ENCODE measurements around the gene VSIR. TPM values are rescaled to one million over a fixed set of nuclear protein-coding genes. Genes with fewer than 3 reads are reported as not detected.

Gene VSIR
- total RNA-seq, 1 donor from 2014 or later = 115 TPM

DNA sequence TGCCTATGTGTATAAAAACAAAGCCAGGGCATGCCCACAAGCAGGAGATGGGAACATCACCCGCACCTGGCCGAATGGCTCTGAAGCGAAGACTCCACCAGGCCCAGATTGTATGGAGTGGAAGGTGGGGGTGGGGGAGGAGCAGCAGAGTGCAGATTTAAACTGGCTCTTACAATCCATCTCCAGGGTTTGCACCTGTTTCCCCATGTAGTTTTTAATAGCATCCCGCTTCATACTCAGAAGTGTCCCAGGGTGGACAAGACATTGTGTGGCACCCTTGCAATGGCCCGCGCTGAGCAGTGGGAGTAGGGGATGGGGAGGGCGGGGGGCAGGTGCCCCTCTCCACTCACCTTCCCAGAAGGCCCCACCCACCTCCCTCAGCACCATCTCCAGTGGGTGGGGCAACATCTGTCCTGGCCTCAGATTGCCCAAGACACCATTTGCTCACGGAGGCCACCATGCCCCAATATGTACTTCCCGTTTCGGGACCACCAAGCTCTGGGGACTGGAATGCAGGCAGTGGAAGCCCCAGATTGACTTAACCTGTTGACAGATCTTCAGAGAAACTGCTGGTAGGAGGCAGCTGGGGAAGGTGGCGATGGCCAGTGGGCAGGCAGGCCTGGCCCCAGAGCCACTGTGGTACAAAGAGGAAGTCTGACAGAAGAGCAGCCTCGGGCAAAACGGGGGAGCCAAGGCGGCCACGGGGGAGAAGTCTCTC is 23.0 kb downstream of the VSIR start:
- Mint-ChIP-seq H3K4me1 (ENCODE audit: low read depth) (peaks cover 95% of the 10 kb centered on the region), H3K36me3 (ENCODE audit: low read depth) (peaks cover 66% of the 10 kb centered on the region), H3K27me3 (ENCODE audit: insufficient read depth) (no peaks in the 10 kb centered on the region), H3K9me3 (no peaks in the 10 kb centered on the region), H3K27ac (peak overlapping the region; percentile 99), H3K4me3 (peak overlapping the region; percentile 35)
- DNase-seq (ENCODE audit: low spot score) = no peak
- intact Hi-C loops (cut with micrococcal nuclease) = no loop called here

DNA sequence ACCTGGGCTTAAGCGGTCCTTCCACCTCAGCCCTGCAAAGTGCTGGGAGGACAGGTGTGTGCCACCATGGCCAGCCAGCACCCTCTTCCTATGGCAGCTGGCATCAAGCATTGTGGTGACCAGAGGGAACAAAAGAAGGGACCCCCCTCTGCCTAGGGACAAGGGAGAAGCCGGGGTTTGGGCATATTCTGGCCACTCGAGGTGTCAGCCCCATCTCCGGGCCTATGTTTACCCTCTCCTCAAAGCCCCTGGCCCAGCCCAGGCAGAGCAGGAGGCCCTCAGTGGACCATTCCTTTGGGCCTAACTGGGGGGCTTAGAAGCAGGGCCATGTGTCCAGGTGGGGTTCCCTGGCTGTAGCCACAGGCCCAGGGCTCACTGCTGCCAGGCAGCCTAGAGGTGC is 23.9 kb downstream of the VSIR start:
- Mint-ChIP-seq H3K4me3 (peak overlapping the region; percentile 76), H3K36me3 (ENCODE audit: low read depth) (peaks cover 60% of the 10 kb centered on the region)
- intact Hi-C loops (cut with micrococcal nuclease) = no loop called here

DNA sequence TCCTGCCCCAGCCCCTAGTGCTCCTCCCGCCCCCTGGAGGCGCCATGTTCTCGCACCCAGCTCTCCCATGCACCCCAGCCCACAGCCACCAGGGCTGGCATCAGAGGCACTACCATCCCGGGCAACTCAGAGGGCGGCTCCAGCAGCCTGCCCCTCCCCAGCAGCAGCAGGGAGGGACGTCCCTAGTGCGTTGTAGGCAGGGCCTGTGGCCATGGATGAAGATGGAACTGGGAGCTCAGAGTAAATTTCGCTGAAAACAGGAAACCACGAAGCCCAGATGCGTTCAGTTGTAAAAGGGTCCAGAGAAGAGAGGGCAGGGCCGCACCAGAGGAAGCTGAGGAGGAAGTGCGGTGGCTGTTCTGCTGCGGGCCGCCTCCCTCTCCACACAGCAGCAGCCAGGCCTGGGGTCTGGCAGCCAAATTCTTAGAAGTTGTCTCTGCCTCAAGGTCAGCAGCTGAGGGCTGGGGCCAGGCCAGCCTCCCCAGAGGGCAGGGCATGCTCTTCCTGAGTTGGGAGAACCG is 24.6 kb downstream of the VSIR start:
- Mint-ChIP-seq H3K9me3 (no peaks in the 10 kb centered on the region), H3K36me3 (ENCODE audit: low read depth) (peaks cover 54% of the 10 kb centered on the region), H3K27me3 (ENCODE audit: insufficient read depth) (no peaks in the 10 kb centered on the region), H3K4me3 (peak overlapping the region; percentile 76), H3K4me1 (ENCODE audit: low read depth) (peaks cover 95% of the 10 kb centered on the region), H3K27ac (peak overlapping the region; percentile 99)
- DNase-seq (ENCODE audit: low spot score) = peak; percentile 79
- intact Hi-C loops (cut with micrococcal nuclease) = loop anchor here (1.0 kb wide), 5 partner anchors 8 to 25 kb away; partner anchors contain the start of gene VSIR

More for the DNA sequence above, 23.9 kb downstream of the VSIR start:
- H3K9me3 Mint-ChIP-seq = no peaks in the 10 kb centered on the region
- peak overlapping the region; percentile 99 for H3K27ac Mint-ChIP-seq
- peaks cover 95% of the 10 kb centered on the region for H3K4me1 Mint-ChIP-seq (ENCODE audit: low read depth)
- no peak for DNase-seq (ENCODE audit: low spot score)
- H3K27me3 Mint-ChIP-seq (ENCODE audit: insufficient read depth) = no peaks in the 10 kb centered on the region

DNA sequence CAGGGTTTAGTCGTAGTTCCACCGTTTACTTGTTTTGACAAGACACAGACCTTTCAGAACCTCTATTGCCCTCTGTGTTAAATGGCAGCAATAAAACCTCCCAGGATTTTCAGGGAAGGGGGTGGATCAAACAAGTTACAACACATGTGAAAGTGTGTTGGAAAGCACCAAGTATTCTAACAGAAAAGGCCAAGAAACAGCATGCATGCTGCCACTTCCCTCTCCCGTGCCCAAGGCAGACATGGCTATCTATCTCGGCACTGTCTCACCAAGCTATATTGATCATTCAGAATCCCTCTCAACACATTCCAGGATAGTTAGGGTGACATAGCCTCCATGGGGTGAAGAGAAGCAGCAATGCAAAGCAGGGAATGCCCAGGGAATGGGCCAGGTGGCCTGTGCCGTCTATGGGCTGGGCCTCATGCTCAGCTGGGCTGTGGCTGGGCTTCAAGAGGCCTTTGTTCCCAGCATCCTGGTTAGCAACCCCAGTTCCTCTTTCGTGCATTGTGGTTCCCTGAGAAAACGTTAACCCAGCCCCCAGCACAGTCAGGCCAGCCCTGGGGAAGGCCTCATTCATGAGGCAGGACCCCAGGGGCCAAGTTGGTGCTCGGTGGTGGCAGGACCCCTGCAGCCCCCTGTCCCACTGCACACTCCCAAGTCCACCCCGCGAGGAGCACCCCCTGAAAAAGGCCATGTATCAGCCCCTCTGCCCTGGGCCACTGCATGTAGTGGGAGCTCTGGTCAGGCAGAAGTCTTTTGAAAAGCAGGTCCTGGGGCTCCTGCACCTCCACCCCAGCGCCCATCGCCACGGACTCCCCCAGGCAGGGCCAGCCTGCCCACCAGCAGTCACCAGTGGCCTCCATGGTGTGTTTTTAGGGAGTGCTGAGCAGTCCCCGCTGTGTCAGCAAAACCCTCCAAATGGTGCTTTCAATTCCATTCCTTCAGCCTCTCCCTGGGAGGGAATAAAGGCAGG is 25.5 kb downstream of the VSIR start:
- Mint-ChIP-seq H3K4me1 (ENCODE audit: low read depth) (peaks cover 95% of the 10 kb centered on the region), H3K27me3 (ENCODE audit: insufficient read depth) (no peaks in the 10 kb centered on the region), H3K4me3 (peak overlapping the region; percentile 45), H3K9me3 (peaks cover 2% of the 10 kb centered on the region), H3K27ac (peak overlapping the region; percentile 99), H3K36me3 (ENCODE audit: low read depth) (peaks cover 47% of the 10 kb centered on the region)
- intact Hi-C loops (cut with micrococcal nuclease) = loop anchor here (1.0 kb wide), 5 partner anchors 8 to 25 kb away; partner anchors contain the start of gene VSIR
- DNase-seq (ENCODE audit: low spot score) = no peak

DNA sequence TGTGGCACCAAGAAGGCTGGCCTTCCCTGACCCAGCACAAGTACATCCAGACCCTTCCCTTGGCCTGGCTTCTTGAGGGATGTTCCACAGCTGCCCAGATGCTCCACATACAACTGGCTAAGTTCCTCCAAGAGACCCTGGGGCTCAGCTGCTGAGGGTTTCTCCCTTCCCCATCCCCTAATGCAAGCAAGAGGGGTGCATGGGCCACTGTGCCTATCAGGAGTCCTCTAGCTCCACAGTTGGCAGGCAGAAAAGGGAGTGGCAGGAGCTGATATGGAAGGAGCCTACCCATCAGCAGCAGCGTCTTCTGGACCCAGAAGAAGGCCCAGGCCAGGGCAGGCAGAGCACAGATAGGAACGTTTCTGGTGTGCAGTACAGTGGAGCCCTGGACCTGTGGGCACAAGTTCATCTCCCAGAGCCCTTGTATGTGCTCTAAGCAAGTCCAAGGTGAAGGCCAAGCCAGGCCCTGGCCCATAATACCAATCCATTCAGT is 26.2 kb downstream of the VSIR start:
- Mint-ChIP-seq H3K4me1 (ENCODE audit: low read depth) (peaks cover 95% of the 10 kb centered on the region), H3K36me3 (ENCODE audit: low read depth) (peaks cover 44% of the 10 kb centered on the region), H3K27ac (peak overlapping the region; percentile 99), H3K27me3 (ENCODE audit: insufficient read depth) (no peaks in the 10 kb centered on the region), H3K4me3 (peak overlapping the region; percentile 45), H3K9me3 (peaks cover 9% of the 10 kb centered on the region)
- DNase-seq (ENCODE audit: low spot score) = no peak
- intact Hi-C loops (cut with micrococcal nuclease) = no loop called here

DNA sequence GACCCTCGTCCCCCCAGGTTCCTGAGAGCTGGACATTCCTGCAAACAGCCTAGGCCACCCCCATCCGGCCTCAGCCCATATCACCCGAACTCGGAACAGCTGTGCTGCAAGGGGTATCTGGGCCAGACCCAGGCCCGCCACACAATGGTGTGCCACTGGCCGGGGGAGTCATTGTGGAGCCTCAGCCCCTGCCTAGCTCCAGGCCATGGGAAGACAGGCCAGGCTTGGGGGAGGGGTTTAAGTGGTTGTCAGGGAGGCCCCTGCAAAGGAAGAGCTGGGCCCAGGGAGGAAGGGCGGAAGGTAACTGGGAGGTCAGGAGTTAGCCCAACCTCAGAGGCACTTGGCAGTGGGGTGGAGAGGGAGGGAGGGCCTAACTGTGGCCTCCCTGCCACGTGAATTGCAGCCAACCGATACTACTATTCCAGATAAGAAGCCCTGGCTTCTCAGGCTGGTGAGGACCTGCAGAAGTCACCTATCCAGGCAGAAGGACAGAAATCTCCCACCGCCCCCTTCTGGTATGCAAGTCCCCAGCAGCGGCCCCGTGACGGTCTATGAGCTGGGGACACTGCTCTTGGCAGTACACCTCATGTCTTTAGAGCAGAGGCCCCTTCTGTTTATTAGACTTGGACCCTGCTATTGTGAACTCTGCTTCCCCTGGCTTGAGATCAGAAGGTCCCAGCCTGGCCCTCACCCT is 26.8 kb downstream of the VSIR start:
- Mint-ChIP-seq H3K36me3 (ENCODE audit: low read depth) (peaks cover 39% of the 10 kb centered on the region), H3K9me3 (peaks cover 10% of the 10 kb centered on the region), H3K27ac (peak overlapping the region; percentile 99), H3K27me3 (ENCODE audit: insufficient read depth) (no peaks in the 10 kb centered on the region), H3K4me1 (ENCODE audit: low read depth) (peaks cover 95% of the 10 kb centered on the region), H3K4me3 (no peak overlapping the region)
- intact Hi-C loops (cut with micrococcal nuclease) = no loop called here
- DNase-seq (ENCODE audit: low spot score) = no peak

DNA sequence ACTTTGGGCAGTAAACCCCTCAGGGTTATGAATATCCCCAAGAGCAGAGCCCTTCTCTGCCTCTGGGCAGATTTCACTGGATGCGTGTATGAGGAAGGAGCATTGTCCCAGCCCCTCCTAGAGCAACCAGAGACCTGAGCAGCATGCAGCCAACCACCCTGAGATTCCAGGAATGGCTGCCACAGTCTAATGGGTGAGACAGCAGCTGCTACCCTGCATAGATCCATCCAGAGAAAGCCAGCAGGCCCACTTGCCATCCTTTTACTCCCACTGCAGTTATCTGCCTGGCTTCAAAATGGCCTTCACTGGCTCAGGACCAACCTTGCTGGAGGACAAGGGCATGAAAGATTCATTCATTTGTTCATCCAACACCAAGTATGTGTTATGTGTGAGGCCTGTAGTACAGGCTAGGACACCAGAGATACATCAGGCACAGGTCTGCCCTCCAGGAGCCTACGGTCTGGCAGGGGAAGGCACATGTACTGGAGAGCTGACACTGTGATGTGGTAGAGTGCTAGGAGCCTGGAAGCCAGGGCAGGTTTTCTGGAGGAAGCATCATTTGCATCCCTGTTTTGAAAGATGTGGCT is 27.6 kb downstream of the VSIR start:
- Mint-ChIP-seq H3K4me3 (no peak overlapping the region), H3K27ac (peak overlapping the region; percentile 99), H3K4me1 (ENCODE audit: low read depth) (peaks cover 100% of the 10 kb centered on the region), H3K9me3 (peaks cover 10% of the 10 kb centered on the region), H3K27me3 (ENCODE audit: insufficient read depth) (no peaks in the 10 kb centered on the region), H3K36me3 (ENCODE audit: low read depth) (peaks cover 36% of the 10 kb centered on the region)
- no peak for DNase-seq (ENCODE audit: low spot score)
- intact Hi-C loops (cut with micrococcal nuclease) = no loop called here

DNA sequence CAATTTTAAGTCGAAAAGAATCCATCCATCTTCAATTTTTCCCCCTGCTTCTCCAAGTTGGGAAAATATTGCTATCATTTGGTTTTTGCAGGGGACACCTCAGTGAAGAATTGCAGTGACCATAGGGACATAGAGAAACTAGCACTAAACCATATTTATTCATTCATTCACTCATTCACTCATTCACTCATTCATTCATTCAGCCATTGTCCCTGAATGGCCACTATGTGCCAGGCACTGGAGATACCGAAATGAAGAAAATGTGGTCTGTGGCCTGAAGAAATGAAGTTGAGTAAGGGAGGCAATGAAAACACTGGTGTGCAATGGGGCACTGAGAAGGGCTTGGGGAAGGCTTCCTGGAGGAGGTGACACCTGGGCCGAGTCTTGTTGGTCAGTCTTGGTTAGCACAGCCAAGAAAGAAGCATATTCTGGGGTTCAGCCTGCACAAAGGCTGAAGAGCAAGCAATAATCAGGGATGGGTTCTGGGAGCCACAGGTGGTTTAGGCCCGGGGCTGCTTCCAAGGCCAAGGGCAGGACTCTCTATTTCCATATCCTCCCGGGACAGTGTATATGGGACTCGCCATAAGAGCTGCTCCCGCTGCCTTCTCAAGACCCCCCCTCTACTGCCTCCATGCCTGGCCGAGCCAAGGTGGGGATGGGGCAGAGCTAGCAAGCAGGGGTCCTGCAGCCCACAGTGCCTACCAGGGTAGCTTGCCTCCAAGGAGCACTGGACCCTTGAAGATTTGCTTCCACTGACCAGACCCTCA is 28.2 kb downstream of the VSIR start:
- intact Hi-C loops (cut with micrococcal nuclease) = no loop called here
- peaks cover 10% of the 10 kb centered on the region for H3K9me3 Mint-ChIP-seq
- DNase-seq (ENCODE audit: low spot score) = no peak
- H3K4me1 Mint-ChIP-seq (ENCODE audit: low read depth) = peaks cover 100% of the 10 kb centered on the region
- no peak overlapping the region for H3K4me3 Mint-ChIP-seq
- H3K36me3 Mint-ChIP-seq (ENCODE audit: low read depth) = peaks cover 30% of the 10 kb centered on the region
- no peaks in the 10 kb centered on the region for H3K27me3 Mint-ChIP-seq (ENCODE audit: insufficient read depth)
- H3K27ac Mint-ChIP-seq = peak overlapping the region; percentile 18

DNA sequence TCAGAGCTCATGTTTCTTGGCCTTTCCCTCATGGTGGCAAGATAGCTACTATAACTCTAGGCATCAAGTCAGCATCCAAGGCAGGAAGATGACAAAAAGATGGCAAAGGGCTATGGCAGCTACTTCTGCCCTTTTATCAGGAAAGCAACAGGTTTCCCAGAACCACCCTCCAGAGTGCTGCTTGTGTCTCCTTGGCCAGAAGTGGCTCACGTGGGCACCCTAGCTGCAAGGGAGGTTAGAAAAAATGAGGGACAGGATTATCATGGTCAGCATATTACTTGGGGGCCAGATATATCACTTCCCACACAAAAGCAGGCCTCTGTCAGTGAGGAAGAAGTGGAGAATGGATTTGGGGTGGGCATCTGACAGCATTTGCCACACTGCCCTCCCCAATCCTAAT is 29.5 kb downstream of the VSIR start:
- intact Hi-C loops (cut with micrococcal nuclease) = no loop called here
- H3K4me3 Mint-ChIP-seq = no peak overlapping the region
- peak overlapping the region; percentile 29 for H3K27ac Mint-ChIP-seq
- no peak for DNase-seq (ENCODE audit: low spot score)
- H3K27me3 Mint-ChIP-seq (ENCODE audit: insufficient read depth) = no peaks in the 10 kb centered on the region
- peaks cover 10% of the 10 kb centered on the region for H3K9me3 Mint-ChIP-seq
- H3K36me3 Mint-ChIP-seq (ENCODE audit: low read depth) = peaks cover 23% of the 10 kb centered on the region
- peaks cover 100% of the 10 kb centered on the region for H3K4me1 Mint-ChIP-seq (ENCODE audit: low read depth)

DNA sequence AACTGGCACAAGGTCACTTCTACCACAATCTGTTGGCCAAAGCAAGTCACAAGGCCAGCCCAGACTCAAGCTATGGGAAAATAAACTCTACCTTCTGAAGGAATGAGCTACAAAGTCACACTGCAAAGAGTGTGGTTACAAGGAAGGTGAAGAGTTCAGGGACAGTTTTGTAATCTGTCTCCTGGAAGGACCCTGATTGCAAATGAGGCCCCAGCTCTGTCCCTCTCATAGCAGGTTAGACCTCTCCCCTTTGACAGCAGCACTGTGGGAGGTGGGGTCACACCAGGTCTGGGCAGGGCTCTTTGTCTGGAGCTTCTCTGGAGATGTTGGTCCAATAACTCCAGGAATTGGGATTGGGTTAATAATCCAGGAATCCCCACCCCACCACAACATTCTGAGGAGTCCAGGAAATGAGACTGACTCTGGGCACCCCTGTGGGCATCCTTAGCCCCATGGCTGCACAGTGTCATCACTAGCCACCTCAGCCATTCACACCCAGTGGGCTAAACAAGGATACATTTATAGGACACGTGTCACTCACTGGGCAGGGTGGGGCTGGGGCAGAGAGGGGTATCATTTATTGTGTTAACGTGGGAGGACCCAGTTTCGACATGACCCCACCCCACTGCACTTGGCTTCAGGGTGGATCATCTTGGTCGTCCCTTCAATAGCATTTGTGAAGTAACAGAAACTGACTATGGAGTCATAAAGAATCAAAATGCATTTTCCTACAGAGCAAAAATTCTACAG is 30.1 kb downstream of the VSIR start:
- Mint-ChIP-seq H3K4me3 (peak overlapping the region; percentile 52), H3K4me1 (ENCODE audit: low read depth) (peaks cover 97% of the 10 kb centered on the region), H3K27me3 (ENCODE audit: insufficient read depth) (no peaks in the 10 kb centered on the region), H3K27ac (peak overlapping the region; percentile 61), H3K9me3 (peaks cover 10% of the 10 kb centered on the region), H3K36me3 (ENCODE audit: low read depth) (peaks cover 19% of the 10 kb centered on the region)
- intact Hi-C loops (cut with micrococcal nuclease) = no loop called here
- no peak for DNase-seq (ENCODE audit: low spot score)

Data from activated T-helper 1 cell treated with anti-CD3 and anti-CD28 coated beads, Interleukin-12 subunit alpha, Interleukin-12 subunit beta, Interleukin-2, Interleukin-4 antibody, amounts not matched to agents 30 ng/mL and 10 ng/mL and 1 ng/mL, durations not matched to agents 14 hours and 24 hours and 36 hours (primary cell).